Measurements from ENCODE around the gene ATRIP. TPM values are rescaled to one million over a fixed set of nuclear protein-coding genes. Genes with fewer than 3 reads are reported as not detected.
"Not testable (repeated sequence)": the region's sequence is repeated elsewhere in the genome, so short reads cannot be mapped to it uniquely, and the experiment has no call there.

ATRIP gene
- total and polyA plus RNA-seq, 3 experiments from 2014 or later, result 13.4 to 22.8 (median 22.1) TPM

GRCh38 chr3:48476426-48477053 lies 30.0 kb downstream of the ATRIP start:
- Histone ChIP-seq H3K9me3 (ENCODE audit: low read length) (no peaks in the 10 kb centered on the region), H3K36me3 (ENCODE audit: insufficient read depth, low read length) (no peaks in the 10 kb centered on the region), H3K4me1 (ENCODE audit: insufficient read depth, low read length) (peaks cover 46% of the 10 kb centered on the region), H3K4me3 (ENCODE audit: low read length) (no peak overlapping the region), H3K27ac (ENCODE audit: low read depth, low read length) (no peak overlapping the region), H3K27me3 (ENCODE audit: insufficient read depth, low read length, poor library complexity, severe bottlenecking) (no peaks in the 10 kb centered on the region)
- H3K4me3 Mint-ChIP-seq, result peak overlapping the region in 4 of 7 donors; percentile 20 to 93 (median 56)
- DNase-seq, result no peak
- H3K36me3 Mint-ChIP-seq, result peaks cover 0 to 15% (median 0%) of the 10 kb centered on the region in 3 donors
- ChIA-PET CTCF (interaction anchor here (0.6 to 1.5 kb wide), 8 partner anchors 31 to 1374 kb away, joined by 3 to 10 read pairs (median 3); partner anchors contain the start of genes ATRIP, CCDC51 and TMA7), POLR2A (interaction anchor here (0.6 kb wide), 1 partner anchor 65 kb away, joined by 3 read pairs; no protein-coding TSS in a partner anchor)
- H3K9me3 Mint-ChIP-seq, result no peaks in the 10 kb centered on the region
- peak overlapping the region in 7 of 8 donors; percentile 42 to 99 (median 93) for H3K27ac Mint-ChIP-seq
- peaks cover 48 to 70% (median 54%) of the 10 kb centered on the region in 3 donors for H3K4me1 Mint-ChIP-seq
- H3K27me3 Mint-ChIP-seq, result no peaks in the 10 kb centered on the region

GRCh38 chr3:48477959-48478520 lies 31.5 kb downstream of the ATRIP start:
- Histone ChIP-seq H3K4me1 (ENCODE audit: insufficient read depth, low read length) (peaks cover 37% of the 10 kb centered on the region), H3K4me3 (ENCODE audit: low read length) (peak overlapping the region; percentile 60), H3K36me3 (ENCODE audit: insufficient read depth, low read length) (no peaks in the 10 kb centered on the region), H3K27me3 (ENCODE audit: insufficient read depth, low read length, poor library complexity, severe bottlenecking) (no peaks in the 10 kb centered on the region), H3K9me3 (ENCODE audit: low read length) (no peaks in the 10 kb centered on the region), H3K27ac (ENCODE audit: low read depth, low read length) (peak overlapping the region; percentile 78)
- H3K4me3 Mint-ChIP-seq, result peak overlapping the region; percentile 86 to 98 (median 93)
- H3K27ac Mint-ChIP-seq, result peak overlapping the region; percentile 93 to 99 (median 98)
- ChIA-PET POLR2A (interaction anchor here (0.8 to 1.6 kb wide), 5 partner anchors 11 to 77 kb away, joined by 3 to 11 read pairs (median 4); partner anchors contain the start of gene TMA7), CTCF (interaction anchor here (1.2 to 3.9 kb wide), 3 partner anchors 10 to 42 kb away, joined by 3 to 17 read pairs (median 4); no protein-coding TSS in a partner anchor)
- peaks cover 43 to 65% (median 49%) of the 10 kb centered on the region in 3 donors for H3K4me1 Mint-ChIP-seq
- DNase-seq, result no peak
- H3K27me3 Mint-ChIP-seq, result no peaks in the 10 kb centered on the region
- H3K9me3 Mint-ChIP-seq, result no peaks in the 10 kb centered on the region
- H3K36me3 Mint-ChIP-seq, result peaks cover 0 to 10% (median 0%) of the 10 kb centered on the region in 3 donors

GRCh38 chr3:48478626-48479555 lies 32.4 kb downstream of the ATRIP start:
- peak overlapping the region; percentile 60 for H3K4me3 ChIP-seq (ENCODE audit: low read length)
- no peaks in the 10 kb centered on the region for H3K27me3 ChIP-seq (ENCODE audit: insufficient read depth, low read length, poor library complexity, severe bottlenecking)
- H3K36me3 ChIP-seq (ENCODE audit: insufficient read depth, low read length), result no peaks in the 10 kb centered on the region
- H3K27ac ChIP-seq (ENCODE audit: low read depth, low read length), result peak overlapping the region; percentile 78
- peak overlapping the region; percentile 86 to 98 (median 93) for H3K4me3 Mint-ChIP-seq
- H3K9me3 ChIP-seq (ENCODE audit: low read length), result no peaks in the 10 kb centered on the region
- H3K4me1 ChIP-seq (ENCODE audit: insufficient read depth, low read length), result peaks cover 30% of the 10 kb centered on the region
- H3K27ac Mint-ChIP-seq, result peak overlapping the region; percentile 93 to 99 (median 98)
- H3K9me3 Mint-ChIP-seq, result no peaks in the 10 kb centered on the region
- peaks cover 37 to 58% (median 41%) of the 10 kb centered on the region in 3 donors for H3K4me1 Mint-ChIP-seq
- POLR2A ChIA-PET, result interaction anchor here (0.7 to 1.6 kb wide), 6 partner anchors 12 to 38 kb away, joined by 3 to 11 read pairs (median 4); partner anchors contain the start of genes ATRIP, SHISA5 and TMA7
- peak; percentile 42 to 87 (median 80) for DNase-seq
- H3K36me3 Mint-ChIP-seq, result peaks cover 0 to 10% (median 0%) of the 10 kb centered on the region in 3 donors
- no peaks in the 10 kb centered on the region for H3K27me3 Mint-ChIP-seq
- CTCF ChIA-PET, result interaction anchor here (0.6 to 3.9 kb wide), 8 partner anchors 10 to 70 kb away, joined by 3 to 17 read pairs (median 4); a partner anchor contains a TSS

GRCh38 chr3:48480891-48481290 lies 34.4 kb downstream of the ATRIP start:
- not testable (repeated sequence) for H3K9me3 ChIP-seq (ENCODE audit: low read length); H3K27me3 Mint-ChIP-seq; H3K27me3 ChIP-seq (ENCODE audit: insufficient read depth, low read length, poor library complexity, severe bottlenecking); H3K9me3 Mint-ChIP-seq; H3K4me3 Mint-ChIP-seq; H3K36me3 Mint-ChIP-seq; H3K4me3 ChIP-seq (ENCODE audit: low read length); H3K36me3 ChIP-seq (ENCODE audit: insufficient read depth, low read length); DNase-seq; H3K27ac Mint-ChIP-seq; H3K27ac ChIP-seq (ENCODE audit: low read depth, low read length)
- H3K4me1 ChIP-seq (ENCODE audit: insufficient read depth, low read length), result peaks cover 30% of the 10 kb centered on the region
- ChIA-PET CTCF (interaction anchor here (3.9 kb wide), 1 partner anchor 45 kb away, joined by 17 read pairs; no protein-coding TSS in a partner anchor), POLR2A (interaction anchor here (0.6 kb wide), 1 partner anchor 38 kb away, joined by 6 read pairs; no protein-coding TSS in a partner anchor)
- peaks cover 30 to 43% (median 34%) of the 10 kb centered on the region in 3 donors for H3K4me1 Mint-ChIP-seq

GRCh38 chr3:48482822-48483221 lies 36.3 kb downstream of the ATRIP start:
- peaks cover 24% of the 10 kb centered on the region for H3K4me1 ChIP-seq (ENCODE audit: insufficient read depth, low read length)
- H3K4me3 ChIP-seq (ENCODE audit: low read length); H3K36me3 ChIP-seq (ENCODE audit: insufficient read depth, low read length); H3K9me3 Mint-ChIP-seq; H3K36me3 Mint-ChIP-seq; H3K27ac ChIP-seq (ENCODE audit: low read depth, low read length); H3K9me3 ChIP-seq (ENCODE audit: low read length); H3K4me3 Mint-ChIP-seq; H3K27me3 ChIP-seq (ENCODE audit: insufficient read depth, low read length, poor library complexity, severe bottlenecking); H3K27ac Mint-ChIP-seq; DNase-seq; H3K27me3 Mint-ChIP-seq: not testable (repeated sequence)
- ChIA-PET POLR2A (interaction anchor here (0.7 kb wide), 1 partner anchor 1858 kb away, joined by 4 read pairs; the partner anchor contains the start of gene RASSF1), CTCF (interaction anchor here (1.1 to 1.6 kb wide), 2 partner anchors 22 to 47 kb away, joined by 4 to 6 read pairs; partner anchors contain the start of gene SHISA5)
- H3K4me1 Mint-ChIP-seq, result peaks cover 21 to 24% (median 24%) of the 10 kb centered on the region in 3 donors

- no peak overlapping the region for H3K27ac ChIP-seq (ENCODE audit: low read depth, low read length)
- H3K27ac Mint-ChIP-seq, result no peak overlapping the region
- no peaks in the 10 kb centered on the region for H3K9me3 Mint-ChIP-seq
- CTCF ChIA-PET, result no interaction called here
- H3K4me1 ChIP-seq (ENCODE audit: insufficient read depth, low read length), result no peaks in the 10 kb centered on the region
- no peaks in the 10 kb centered on the region for H3K27me3 Mint-ChIP-seq
- peaks cover 0 to 2% (median 0%) of the 10 kb centered on the region in 3 donors for H3K36me3 Mint-ChIP-seq
- H3K4me1 Mint-ChIP-seq, result peaks cover 0 to 1% (median 0%) of the 10 kb centered on the region in 3 donors
- H3K4me3 ChIP-seq (ENCODE audit: low read length), result no peak overlapping the region
- no peak overlapping the region for H3K4me3 Mint-ChIP-seq
- POLR2A ChIA-PET, result no interaction called here
- no peaks in the 10 kb centered on the region for H3K27me3 ChIP-seq (ENCODE audit: insufficient read depth, low read length, poor library complexity, severe bottlenecking)
- H3K9me3 ChIP-seq (ENCODE audit: low read length), result no peaks in the 10 kb centered on the region
- no peak for DNase-seq
- H3K36me3 ChIP-seq (ENCODE audit: insufficient read depth, low read length), result no peaks in the 10 kb centered on the region
Measured at GRCh38 chr3:48486952-48487351, 40.4 kb downstream of the ATRIP start.

- H3K27ac ChIP-seq (ENCODE audit: low read depth, low read length), result no peak overlapping the region
- DNase-seq, result no peak
- no peaks in the 10 kb centered on the region for H3K9me3 ChIP-seq (ENCODE audit: low read length)
- ChIA-PET POLR2A (no interaction called here), CTCF (interaction anchor here (1.3 kb wide), 1 partner anchor 15 kb away, joined by 4 read pairs; no protein-coding TSS in a partner anchor)
- no peak overlapping the region for H3K4me3 ChIP-seq (ENCODE audit: low read length)
- H3K4me3 Mint-ChIP-seq, result no peak overlapping the region
- peak overlapping the region in 1 of 8 donors; percentile 12 for H3K27ac Mint-ChIP-seq
- no peaks in the 10 kb centered on the region for H3K4me1 ChIP-seq (ENCODE audit: insufficient read depth, low read length)
- peaks cover 0 to 4% (median 0%) of the 10 kb centered on the region in 3 donors for H3K4me1 Mint-ChIP-seq
- no peaks in the 10 kb centered on the region for H3K36me3 ChIP-seq (ENCODE audit: insufficient read depth, low read length)
- H3K27me3 Mint-ChIP-seq, result no peaks in the 10 kb centered on the region
- H3K27me3 ChIP-seq (ENCODE audit: insufficient read depth, low read length, poor library complexity, severe bottlenecking), result no peaks in the 10 kb centered on the region
- H3K9me3 Mint-ChIP-seq, result no peaks in the 10 kb centered on the region
- peaks cover 1 to 19% (median 4%) of the 10 kb centered on the region in 3 donors for H3K36me3 Mint-ChIP-seq
Measured at GRCh38 chr3:48492461-48493202, 46.1 kb downstream of the ATRIP start.

Measured in CD8-positive, alpha-beta memory T cell (primary cell).